Endothelial cell of umbilical vein (primary cell): ENCODE data around the gene AGAP5. TPM values are rescaled to one million over a fixed set of nuclear protein-coding genes. Genes with fewer than 3 reads are reported as not detected.
"Not testable (repeated sequence)": the region's sequence is repeated elsewhere in the genome, so short reads cannot be mapped to it uniquely, and the experiment has no call there.

Experiments used
- BruUV-seq: library from RNA; stranded (reverse); fragments of 400-500 nt; replicated peaks from 2 replicates; lab custom pipeline; 2021; lab: Mats Ljungman, UMichigan
- CTCF ChIA-PET: fragments of 300-600, 350-600 bp; sonication (Branson Sonifier 250); formaldehyde crosslinking; loops from one replicate; lab custom pipeline; 2021; ENCODE audit warnings: antibody characterized with exemption, inconsistent platforms; lab: Charles Lee
- POLR2A ChIA-PET: fragments of 300-600, 350-600 bp; sonication (Branson Sonifier 250); formaldehyde crosslinking; loops from one replicate; lab custom pipeline; 2021; ENCODE audit warnings: antibody characterized with exemption, inconsistent platforms; lab: Charles Lee
- DNase-seq: peaks from one replicate; pipeline ENCODE4 v3.0.0-alpha.2; 2011; ENCODE audit warnings: low read depth, low spot score
- FAIRE-seq: peaks from 2 replicates; lab custom pipeline; 2011; peaks lifted over from hg19 to GRCh38; lab: Jason Lieb, UNC
- H2AFZ ChIP-seq: 2 replicates; pipeline ENCODE4 v1.6.0; 2012; ENCODE audit warnings: low read depth, low read length, control low read depth, inconsistent platforms
- H3K27ac ChIP-seq: 2 replicates; pipeline ENCODE4 v1.5.1; 2011; ENCODE audit warnings: low read depth, mild to moderate bottlenecking, control low read depth, low read length, moderate library complexity; ENCODE audit not compliant: insufficient read depth
- H3K27me3 ChIP-seq, 2 experiments: 2 replicates each; pipeline versions ENCODE4 v1.6.0 to v1.6.1; 2011; ENCODE audit warnings: low read length in 2 of 2, mixed read lengths in 1 of 2; ENCODE audit not compliant: control insufficient read depth in 2 of 2, insufficient read depth in 2 of 2
- H3K36me3 ChIP-seq, 2 experiments: 2 replicates in 1 of 2; 3 replicates in 1 of 2; pipeline ENCODE4 v1.5.1; 2011; ENCODE audit warnings: low read length in 2 of 2, mild to moderate bottlenecking in 1 of 2, moderate library complexity in 1 of 2; ENCODE audit not compliant: control insufficient read depth in 2 of 2, insufficient read depth in 2 of 2; ENCODE audit errors: extremely low read depth in 1 of 2
- H3K4me1 ChIP-seq: 3 replicates; pipeline ENCODE4 v1.5.1; 2011; ENCODE audit warnings: mild to moderate bottlenecking, low read length; ENCODE audit not compliant: control insufficient read depth, insufficient read depth; ENCODE audit errors: extremely low read depth
- H3K4me2 ChIP-seq: 2 replicates; pipeline ENCODE4 v1.6.1; 2011; ENCODE audit warnings: low read length, control low read depth, mixed read lengths; ENCODE audit not compliant: insufficient read depth
- H3K4me3 ChIP-seq, 3 experiments: fragments of 200-600 bp in 1 of 3; sonication (generic), shearing (Covaris generic) in 1 of 3; replicated peaks in 1 of 3; 2 replicates each; pipeline ENCODE4 v1.5.1; 2011 to 2016; ENCODE audit warnings: control low read depth in 3 of 3, low read length in 3 of 3, mild to moderate bottlenecking in 2 of 3, inconsistent platforms in 1 of 3, low read depth in 1 of 3, moderate library complexity in 1 of 3; ENCODE audit not compliant: insufficient read depth in 1 of 3
- H3K79me2 ChIP-seq: 2 replicates; pipeline ENCODE4 v1.6.0; 2012; ENCODE audit warnings: low read length, inconsistent platforms; ENCODE audit not compliant: control insufficient read depth, insufficient read depth
- H3K9ac ChIP-seq: replicated peaks from 2 replicates; pipeline ENCODE3; 2011; ENCODE audit warnings: low read length, control low read depth; ENCODE audit not compliant: insufficient read depth; ENCODE audit errors: extremely low read depth
- H3K9me1 ChIP-seq: replicated peaks from 3 replicates; pipeline ENCODE4 v1.6.0; 2011; ENCODE audit warnings: mild to moderate bottlenecking, low read length; ENCODE audit not compliant: control insufficient read depth, insufficient read depth; ENCODE audit errors: extremely low read depth
- H3K9me3 ChIP-seq: replicated peaks from 2 replicates; pipeline ENCODE4 v1.5.1; 2012; ENCODE audit warnings: low read length, inconsistent platforms; ENCODE audit not compliant: control insufficient read depth, insufficient read depth
- H4K20me1 ChIP-seq: replicated peaks from 2 replicates; pipeline ENCODE3; 2011; ENCODE audit warnings: mild to moderate bottlenecking, low read length; ENCODE audit not compliant: control insufficient read depth, insufficient read depth; ENCODE audit errors: extremely low read depth
- EZH2 ChIP-seq: IDR thresholded peaks from 2 replicates; pipeline ENCODE4 v1.6.1; 2012; ENCODE audit warnings: borderline replicate concordance, low read depth, mild to moderate bottlenecking, moderate library complexity, low read length, inconsistent platforms; ENCODE audit not compliant: severe bottlenecking
- FOS ChIP-seq: IDR thresholded peaks from 2 replicates; pipeline ENCODE4 v1.6.1; 2011; ENCODE audit warnings: mild to moderate bottlenecking, low read length, moderate library complexity, borderline replicate concordance; ENCODE audit not compliant: insufficient read depth
- GATA2 ChIP-seq: IDR thresholded peaks from 2 replicates; pipeline ENCODE4 v1.7.0; 2011; ENCODE audit warnings: low read depth, mild to moderate bottlenecking, moderate library complexity, mixed read lengths, low read length; ENCODE audit not compliant: insufficient read length, insufficient read depth
- JUN ChIP-seq: IDR thresholded peaks from 2 replicates; pipeline ENCODE4 v1.6.1; 2011; ENCODE audit warnings: borderline replicate concordance, low read depth; ENCODE audit not compliant: insufficient read length, insufficient read depth
- MAX ChIP-seq: IDR thresholded peaks from 2 replicates; pipeline ENCODE4 v1.6.1; 2011; ENCODE audit not compliant: insufficient read depth, insufficient read length
- MYC ChIP-seq: IDR thresholded peaks from one replicate; pipeline ENCODE4 v1.6.1; 2011; ENCODE audit warnings: mild to moderate bottlenecking, low read depth, low read length
- POLR2A ChIP-seq: IDR thresholded peaks from 2 replicates; pipeline ENCODE4 v1.6.1; 2012; ENCODE audit warnings: low read depth, mild to moderate bottlenecking, control low read depth, low read length
- POLR2AphosphoS5 ChIP-seq: IDR thresholded peaks from 2 replicates; pipeline ENCODE4 v1.6.1; 2012; ENCODE audit warnings: low read depth, mild to moderate bottlenecking, control low read depth, low read length, moderate library complexity; ENCODE audit not compliant: insufficient read depth
- dilution Hi-C: fragments of 300-500 bp; cut with MboI; formaldehyde crosslinking; loops from one replicate; pipeline ENCODE4 v1.15.0; 2019; ENCODE audit warnings: low sequenced_read_pairs; ENCODE audit not compliant: extremely low pct_ligation_motif_present
- intact Hi-C: fragments of 100-400 bp; cut with micrococcal nuclease; formaldehyde crosslinking; loops from one replicate; pipeline ENCODE4 v1.10.0; 2022
- polyA plus RNA-seq, 4 experiments: library from polyadenylated mRNA; depleted of rRNA in 3 of 4; stranded (reverse) in 3 of 4; unstranded in 1 of 4; fragments of >200 nt; gene quantifications; 2 replicates each; pipeline versions ENCODE4 v1.2.1 to v1.2.3, GENCODE V29; 2011 to 2012; ENCODE audit warnings: missing spikeins in 1 of 4
- total RNA-seq: library from RNA; stranded (reverse); gene quantifications from 2 replicates; pipeline ENCODE4 v1.2.3, GENCODE V29; 2021
- TF ChIP-seq, protein P1 (sequence below), 2 donors: IDR thresholded peaks; 1 replicate in 1 of 2; 2 replicates in 1 of 2; pipeline ENCODE4 v1.5.1; 2011; ENCODE audit warnings: low read length in 2 of 2, mild to moderate bottlenecking in 2 of 2, moderate library complexity in 2 of 2, control low read depth in 1 of 2, inconsistent platforms in 1 of 2, low read depth in 1 of 2; ENCODE audit not compliant: insufficient read depth in 1 of 2; ENCODE audit errors: extremely low read depth in 1 of 2

The AGAP5 gene
- total and polyA plus RNA-seq, 2 donors (not counting 3 experiments of a cell fraction or from before 2014, with no cell fraction given): 4.4 to 7.7 TPM

- Histone ChIP-seq H3K79me2 (no peaks in the 10 kb centered on the region), H2AFZ (no peak overlapping the region), H3K36me3 (peaks cover 2 to 7% of the 10 kb centered on the region in 2 experiments), H4K20me1 (no peaks in the 10 kb centered on the region), H3K4me3 (no peak overlapping the region), H3K9me3 (no peaks in the 10 kb centered on the region), H3K4me2 (no peak overlapping the region), H3K27me3 (no peaks in the 10 kb centered on the region), H3K9ac (no peak overlapping the region), H3K4me1 (peaks cover 5% of the 10 kb centered on the region), H3K27ac (no peak overlapping the region), H3K9me1 (no peaks in the 10 kb centered on the region)
- TF ChIP-seq EZH2: no peak
- TF ChIP-seq FOS: no peak
- no peak for TF ChIP-seq GATA2
- TF ChIP-seq, protein P1, sequence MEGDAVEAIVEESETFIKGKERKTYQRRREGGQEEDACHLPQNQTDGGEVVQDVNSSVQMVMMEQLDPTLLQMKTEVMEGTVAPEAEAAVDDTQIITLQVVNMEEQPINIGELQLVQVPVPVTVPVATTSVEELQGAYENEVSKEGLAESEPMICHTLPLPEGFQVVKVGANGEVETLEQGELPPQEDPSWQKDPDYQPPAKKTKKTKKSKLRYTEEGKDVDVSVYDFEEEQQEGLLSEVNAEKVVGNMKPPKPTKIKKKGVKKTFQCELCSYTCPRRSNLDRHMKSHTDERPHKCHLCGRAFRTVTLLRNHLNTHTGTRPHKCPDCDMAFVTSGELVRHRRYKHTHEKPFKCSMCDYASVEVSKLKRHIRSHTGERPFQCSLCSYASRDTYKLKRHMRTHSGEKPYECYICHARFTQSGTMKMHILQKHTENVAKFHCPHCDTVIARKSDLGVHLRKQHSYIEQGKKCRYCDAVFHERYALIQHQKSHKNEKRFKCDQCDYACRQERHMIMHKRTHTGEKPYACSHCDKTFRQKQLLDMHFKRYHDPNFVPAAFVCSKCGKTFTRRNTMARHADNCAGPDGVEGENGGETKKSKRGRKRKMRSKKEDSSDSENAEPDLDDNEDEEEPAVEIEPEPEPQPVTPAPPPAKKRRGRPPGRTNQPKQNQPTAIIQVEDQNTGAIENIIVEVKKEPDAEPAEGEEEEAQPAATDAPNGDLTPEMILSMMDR (IDR thresholded peaks at IDR 0.05; ENCODE audit: extremely low read depth in 1 of 2, insufficient read depth in 1 of 2, low read depth in 1 of 2, low read length in 2 of 2): no peak
- no peak for TF ChIP-seq POLR2AphosphoS5
- no peak for TF ChIP-seq POLR2A
- TF ChIP-seq MAX: no peak
- no peak for TF ChIP-seq MYC
- no peak for TF ChIP-seq JUN
- dilution Hi-C loops (no loop called here), intact Hi-C loops (no loop called here)
- ChIA-PET CTCF (no interaction called here), POLR2A (no interaction called here)
- BruUV-seq: no TSS peak
- DNase-seq (no peak), FAIRE-seq (no peak)
Observed at GRCh38 chr10:73716251-73716650, 18.3 kb upstream of the AGAP5 start.

DNA sequence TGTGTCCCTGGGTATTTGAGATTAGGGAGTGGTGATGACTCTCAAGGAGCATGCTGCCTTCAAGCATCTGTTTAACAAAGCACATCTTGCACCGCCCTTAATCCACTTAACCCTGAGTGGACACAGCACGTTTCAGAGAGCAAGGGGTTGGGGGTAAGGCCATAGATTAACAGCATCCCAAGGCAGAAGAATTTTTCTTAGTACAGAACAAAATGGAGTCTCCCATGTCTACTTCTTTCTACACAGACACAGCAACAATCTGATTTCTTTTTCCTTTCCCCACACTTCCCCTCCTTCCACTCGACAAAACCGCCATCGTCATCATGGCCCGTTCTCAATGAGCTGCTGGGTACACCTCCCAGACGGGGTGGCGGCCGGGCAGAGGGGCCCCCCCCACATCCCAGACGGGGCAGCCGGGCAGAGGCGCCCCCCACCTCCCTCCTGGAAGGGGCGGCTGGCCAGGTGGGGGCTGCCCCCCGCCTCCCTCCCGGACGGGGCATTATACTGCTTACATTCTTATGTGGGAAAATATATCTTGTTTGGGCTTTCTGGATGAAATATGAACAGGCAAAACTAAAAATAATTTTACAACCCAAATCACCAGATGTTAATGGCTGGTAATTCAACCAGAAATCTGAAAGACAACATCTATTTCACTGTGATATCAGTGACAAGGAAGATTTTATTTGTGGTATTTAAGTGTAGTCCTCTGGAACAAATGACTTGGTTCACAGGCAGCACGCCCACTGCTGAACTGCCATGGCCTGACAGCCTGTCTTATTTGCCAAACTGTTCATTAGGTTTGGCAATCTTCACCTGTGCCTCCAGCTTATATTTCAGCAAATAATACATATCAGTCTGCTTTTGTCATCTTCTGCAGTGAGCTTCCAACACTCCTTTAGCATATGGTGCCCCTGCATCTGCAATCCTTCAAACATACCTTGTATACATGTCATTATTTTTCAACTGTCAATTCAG is 17.6 kb upstream of the AGAP5 start:
- intact Hi-C loops, H4K20me1 ChIP-seq, H3K9ac ChIP-seq, BruUV-seq, H3K79me2 ChIP-seq, H3K27me3 ChIP-seq, H3K9me1 ChIP-seq, H3K36me3 ChIP-seq, H3K4me2 ChIP-seq, H3K4me3 ChIP-seq, POLR2A ChIA-PET, H2AFZ ChIP-seq, dilution Hi-C loops, CTCF ChIA-PET, FAIRE-seq, H3K27ac ChIP-seq, H3K4me1 ChIP-seq, DNase-seq, H3K9me3 ChIP-seq: not testable (repeated sequence)
